Prostate gland (tissue), 2 donors: Measurements from ENCODE around the gene SLC5A1. TPM values are rescaled to one million over a fixed set of nuclear protein-coding genes. Genes with fewer than 3 reads are reported as not detected.
"Not testable (repeated sequence)": the region's sequence is repeated elsewhere in the genome, so short reads cannot be mapped to it uniquely, and the experiment has no call there.

ENCODE experiments used
- DNase-seq: peaks from one replicate; pipeline ENCODE4 v3.0.0-alpha.2; 2019; ENCODE audit warnings: low spot score
- H3K27ac ChIP-seq, 2 donors: fragments of 200-600 bp; sonication (generic); 2 replicates each; pipeline ENCODE4 v1.5.1; 2017 to 2019
- H3K27me3 ChIP-seq: fragments of 200-600 bp; sonication (generic); replicated peaks from 2 replicates; pipeline ENCODE4 v1.5.1; 2019; ENCODE audit not compliant: insufficient read depth
- H3K36me3 ChIP-seq, 2 donors: fragments of 200-600 bp; sonication (generic); 1 replicate in 1 of 2; 2 replicates in 1 of 2; pipeline versions ENCODE4 v1.5.1 to v1.8.1; 2017 to 2019
- H3K4me1 ChIP-seq: fragments of 200-600 bp; sonication (generic); replicated peaks from 2 replicates; pipeline ENCODE4 v1.5.1; 2019
- H3K4me3 ChIP-seq, 2 donors: fragments of 200-600 bp; sonication (generic); 2 replicates each; pipeline ENCODE4 v1.5.1; 2017 to 2019
- H3K9me3 ChIP-seq: fragments of 200-600 bp; sonication (generic); 2 replicates; pipeline ENCODE4 v1.5.1; 2017
- CTCF ChIP-seq, 4 experiments: fragments of 200-600 bp in 2 of 4; fragments of 450-650 bp in 2 of 4; sonication (generic) in 2 of 4; IDR thresholded peaks; 1 replicate in 3 of 4; 2 replicates in 1 of 4; pipeline ENCODE4 v1.5.1; 2016 to 2019; ENCODE audit warnings: antibody characterized with exemption in 4 of 4, mild to moderate bottlenecking in 2 of 4, moderate library complexity in 2 of 4
- POLR2A ChIP-seq: fragments of 450-650 bp; IDR thresholded peaks from one replicate; pipeline ENCODE4 v1.6.1; 2016; ENCODE audit warnings: antibody characterized with exemption, mild to moderate bottlenecking
- POLR2AphosphoS5 ChIP-seq: sonication (generic); formaldehyde crosslinking; IDR thresholded peaks from one replicate; pipeline ENCODE4 v1.6.1; 2017; ENCODE audit warnings: antibody characterized with exemption
- WGBS: methylation state at CpG from one replicate; pipeline ENCODE4 v1.1.5; 2018; 5-methylcytosine and 5-hydroxymethylcytosine counted together
- intact Hi-C: fragments of 100-400 bp; cut with DNase I; formaldehyde crosslinking; loops from one replicate; pipeline ENCODE4 v1.14.2; 2022
- total RNA-seq, 2 donors: library from RNA; depleted of rRNA; stranded (reverse); fragments of >200 nt; gene quantifications; one replicate each; pipeline ENCODE4 v1.1.0, GENCODE V29; 2016

The SLC5A1 gene
- total RNA-seq, 2 donors from 2014 or later, result 2.9 to 4.8 TPM

GRCh38 chr22:32130464-32130863 is 87.4 kb downstream of the SLC5A1 start:
- WGBS, result 79% methylated on average over 2 of the region's 2 CpGs
- DNase-seq, result no peak
- Histone ChIP-seq H3K9me3 (no peaks in the 10 kb centered on the region), H3K27me3 (no peaks in the 10 kb centered on the region), H3K27ac (no peak overlapping the region), H3K4me3 (no peak overlapping the region), H3K4me1 (peaks cover 6% of the 10 kb centered on the region), H3K36me3 (no peaks in the 10 kb centered on the region)
- no peak for TF ChIP-seq POLR2A
- TF ChIP-seq POLR2AphosphoS5, result no peak
- no peak for TF ChIP-seq CTCF (IDR thresholded peaks at IDR 0.05)
- intact Hi-C loops, result no loop called here

DNA sequence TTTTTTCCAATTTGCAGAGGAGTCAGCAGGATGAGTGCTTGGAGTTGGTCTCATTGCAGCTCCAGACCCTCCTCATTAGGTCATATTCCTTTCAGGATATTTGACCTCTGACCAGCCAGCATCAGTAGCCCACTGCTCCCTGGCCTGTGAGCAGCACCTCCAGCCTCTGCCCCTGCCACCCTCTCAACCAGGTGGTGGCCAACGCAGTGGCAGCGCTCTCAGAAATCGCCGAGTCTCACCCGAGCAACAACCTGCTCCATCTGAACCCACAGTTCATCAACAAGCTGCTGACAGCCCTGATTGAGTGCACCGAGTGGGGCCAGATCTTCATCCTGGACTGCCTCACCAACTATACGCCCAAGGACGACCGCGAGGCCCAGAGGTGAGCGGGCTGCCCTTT is 89.1 kb downstream of the SLC5A1 start:
- Histone ChIP-seq H3K36me3 (no peaks in the 10 kb centered on the region), H3K4me3 (no peak overlapping the region), H3K27ac (no peak overlapping the region), H3K9me3 (no peaks in the 10 kb centered on the region), H3K27me3 (no peaks in the 10 kb centered on the region), H3K4me1 (peaks cover 6% of the 10 kb centered on the region)
- DNase-seq, result no peak
- intact Hi-C loops, result no loop called here
- TF ChIP-seq POLR2A (no peak), POLR2AphosphoS5 (no peak), CTCF (IDR thresholded peaks at IDR 0.05) (no peak)
- 96% methylated on average over 11 of the region's 11 CpGs for WGBS

- no peaks in the 10 kb centered on the region for H3K27me3 ChIP-seq
- no peaks in the 10 kb centered on the region for H3K9me3 ChIP-seq
- 90% methylated on average over 1 of the region's 1 CpG for WGBS
- no peak for DNase-seq
- TF ChIP-seq POLR2A, result no peak
- no peak for TF ChIP-seq CTCF (IDR thresholded peaks at IDR 0.05)
- no peak for TF ChIP-seq POLR2AphosphoS5
- H3K4me3 ChIP-seq, result no peak overlapping the region
- H3K36me3 ChIP-seq, result no peaks in the 10 kb centered on the region
- H3K27ac ChIP-seq, result no peak overlapping the region
- intact Hi-C loops, result no loop called here
- H3K4me1 ChIP-seq, result peaks cover 6% of the 10 kb centered on the region
These were observed 89.7 kb downstream of the SLC5A1 start for GRCh38 chr22:32132783-32133182.

- not testable (repeated sequence) for DNase-seq
- WGBS, result 83% methylated on average over 14 of the region's 14 CpGs
These were observed 91.7 kb downstream of the SLC5A1 start for GRCh38 chr22:32134796-32135195.

DNA sequence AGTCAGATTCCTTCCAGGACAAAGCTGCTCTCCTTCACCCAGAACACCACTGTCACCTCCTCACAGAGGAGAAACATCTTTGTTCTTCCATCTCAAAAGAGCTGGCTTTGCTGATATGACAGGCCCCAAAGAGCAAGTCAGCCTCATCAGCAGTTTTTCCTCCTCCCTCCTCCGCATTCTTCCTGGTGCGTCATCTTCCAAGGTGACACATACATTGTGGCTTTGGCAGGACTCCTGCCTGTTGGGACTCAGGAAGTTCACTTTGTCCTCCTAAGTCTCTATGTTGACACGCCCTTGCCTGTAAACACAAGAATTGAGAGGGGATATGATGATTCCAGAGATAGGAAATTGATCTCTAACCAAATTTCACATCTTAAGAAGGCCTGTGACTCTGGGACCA is 92.9 kb downstream of the SLC5A1 start:
- H3K27me3 ChIP-seq, H3K9me3 ChIP-seq, H3K4me1 ChIP-seq, intact Hi-C loops, H3K36me3 ChIP-seq, H3K4me3 ChIP-seq: not testable (repeated sequence)
- 25% methylated on average over 3 of the region's 3 CpGs for WGBS
- peak; percentile 73 for DNase-seq
- TF ChIP-seq POLR2AphosphoS5, result peak; percentile 76
- peak overlapping the region; percentile 53 to 78 for H3K27ac ChIP-seq

More at GRCh38 chr22:32134796-32135195, 91.7 kb downstream of the SLC5A1 start:
- H3K4me1 ChIP-seq, H3K36me3 ChIP-seq, H3K27me3 ChIP-seq, H3K9me3 ChIP-seq, H3K4me3 ChIP-seq, intact Hi-C loops: not testable (repeated sequence)
- peak overlapping the region; percentile 42 to 78 for H3K27ac ChIP-seq

GRCh38 chr22:32136881-32137280 is 93.8 kb downstream of the SLC5A1 start:
- H3K4me3 ChIP-seq, DNase-seq, H3K4me1 ChIP-seq, H3K27me3 ChIP-seq, intact Hi-C loops, H3K36me3 ChIP-seq, H3K9me3 ChIP-seq: not testable (repeated sequence)
- H3K27ac ChIP-seq, result peak overlapping the region in 1 of 2 donors; percentile 78
- 90% methylated on average over 4 of the region's 4 CpGs for WGBS

GRCh38 chr22:32137731-32138324 is 94.8 kb downstream of the SLC5A1 start:
- H3K9me3 ChIP-seq, H3K36me3 ChIP-seq, DNase-seq, H3K4me1 ChIP-seq, H3K27me3 ChIP-seq, intact Hi-C loops: not testable (repeated sequence)
- Histone ChIP-seq H3K27ac (peak overlapping the region in 1 of 2 donors; percentile 78), H3K4me3 (peak overlapping the region in 1 of 2 donors; percentile 1)
- WGBS, result 83% methylated on average over 16 of the region's 16 CpGs

GRCh38 chr22:32138576-32138975 is 95.5 kb downstream of the SLC5A1 start:
- H3K9me3 ChIP-seq, intact Hi-C loops, H3K27ac ChIP-seq, H3K4me3 ChIP-seq, H3K36me3 ChIP-seq, DNase-seq, H3K27me3 ChIP-seq, H3K4me1 ChIP-seq: not testable (repeated sequence)
- 74% methylated on average over 1 of the region's 1 CpG for WGBS

DNA sequence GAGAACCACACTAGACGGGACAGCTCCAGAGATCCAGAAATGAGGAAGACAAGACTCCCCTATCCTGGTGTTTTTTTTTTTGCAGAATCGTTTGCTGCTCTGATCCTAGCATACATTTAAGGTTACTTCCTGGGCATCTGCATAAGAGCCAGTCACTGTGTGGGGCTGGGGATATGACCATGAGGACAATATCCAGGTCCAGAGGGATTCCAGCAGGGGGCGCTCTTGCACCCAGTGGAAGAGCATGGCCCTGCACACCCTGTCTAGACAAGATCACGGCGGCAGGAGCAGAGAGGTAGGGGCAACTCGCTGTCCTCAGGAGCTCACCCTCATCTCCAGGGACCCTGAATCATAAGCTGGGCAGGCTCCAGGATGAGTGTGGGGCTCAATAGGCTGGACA is 97.6 kb downstream of the SLC5A1 start:
- H3K27me3 ChIP-seq, H3K4me3 ChIP-seq, H3K27ac ChIP-seq, H3K9me3 ChIP-seq, H3K4me1 ChIP-seq, H3K36me3 ChIP-seq, DNase-seq, intact Hi-C loops: not testable (repeated sequence)
- WGBS, result 51% methylated on average over 6 of the region's 6 CpGs
